ENCODE data around the gene KRAS.

- TF ChIP-seq BCL3 (CRISPR knock-in tag; IDR thresholded peaks at IDR 0.05), result no peak
- TF ChIP-seq CTCF (CRISPR knock-in tag; IDR thresholded peaks at IDR 0.05), result no peak
- TF ChIP-seq SAP130 (CRISPR knock-in tag; IDR thresholded peaks at IDR 0.05; ENCODE audit: low read depth), result no peak
- no peak for TF ChIP-seq POLR2A (IDR thresholded peaks at IDR 0.05; ENCODE audit: insufficient read depth in 1 of 2, low read depth in 2 of 2, low read length in 2 of 2)
- TF ChIP-seq ZNF639 (CRISPR knock-in tag; conservative IDR thresholded peaks at IDR 0.05), result no peak
Measured at GRCh38 chr12:25242981-25243679, 7.6 kb downstream of the KRAS start.
